ENCODE results near the gene FCRL1. TPM values are rescaled to one million over a fixed set of nuclear protein-coding genes. Genes with fewer than 3 reads are reported as not detected.

FCRL1 gene, protein sequence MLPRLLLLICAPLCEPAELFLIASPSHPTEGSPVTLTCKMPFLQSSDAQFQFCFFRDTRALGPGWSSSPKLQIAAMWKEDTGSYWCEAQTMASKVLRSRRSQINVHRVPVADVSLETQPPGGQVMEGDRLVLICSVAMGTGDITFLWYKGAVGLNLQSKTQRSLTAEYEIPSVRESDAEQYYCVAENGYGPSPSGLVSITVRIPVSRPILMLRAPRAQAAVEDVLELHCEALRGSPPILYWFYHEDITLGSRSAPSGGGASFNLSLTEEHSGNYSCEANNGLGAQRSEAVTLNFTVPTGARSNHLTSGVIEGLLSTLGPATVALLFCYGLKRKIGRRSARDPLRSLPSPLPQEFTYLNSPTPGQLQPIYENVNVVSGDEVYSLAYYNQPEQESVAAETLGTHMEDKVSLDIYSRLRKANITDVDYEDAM
- total RNA-seq = under 1 TPM in 1 of 2 experiments, not detected in 1; 0.29 TPM

DNA sequence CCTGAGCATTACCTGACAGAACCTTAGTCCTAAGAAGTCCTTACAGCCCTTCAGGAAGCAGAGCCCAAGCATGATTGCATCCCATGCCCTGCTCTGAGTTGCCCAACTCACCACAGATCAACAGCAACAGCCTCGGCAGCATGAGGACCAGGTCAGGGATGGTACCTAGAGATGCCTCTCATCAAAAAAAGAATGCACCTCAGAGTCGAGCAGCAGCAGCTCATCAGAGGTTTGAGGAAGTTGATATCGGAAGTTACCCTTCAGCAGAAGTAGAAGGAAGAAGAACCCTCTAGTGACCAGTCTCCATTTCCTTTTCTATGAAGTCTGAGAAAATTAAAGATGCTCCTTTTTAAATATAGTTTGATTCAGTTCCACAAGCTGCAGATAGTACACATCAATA, at the start of gene FCRL1:
TSS of gene FCRL1 (minus strand) at position 225 of the 400 bp plus-strand sequence. CDS start at position 142, 83 bp downstream.
- Mint-ChIP-seq H3K4me1 (ENCODE audit: low read depth) (no peaks in the 10 kb centered on the region), H3K4me3 (no peak within 1 kb of the TSS), H3K27me3 (peaks cover 8% of the 10 kb centered on the region), H3K27ac (no peak within 1 kb of the TSS), H3K9me3 (no peaks in the 10 kb centered on the region), H3K36me3 (ENCODE audit: low read depth) (no peaks in the 10 kb centered on the region)
- DNase-seq (no peak), ATAC-seq (no peak)
- TF ChIP-seq CTCF (IDR thresholded peaks at IDR 0.05) = no peak
- intact Hi-C loops (cut with micrococcal nuclease) = loop anchor here (5.0 kb wide), 1 partner anchor 53 kb away; no protein-coding TSS in a partner anchor
- POLR2A ChIA-PET = no interaction called here
- CTCF ChIA-PET = no interaction called here

DNA sequence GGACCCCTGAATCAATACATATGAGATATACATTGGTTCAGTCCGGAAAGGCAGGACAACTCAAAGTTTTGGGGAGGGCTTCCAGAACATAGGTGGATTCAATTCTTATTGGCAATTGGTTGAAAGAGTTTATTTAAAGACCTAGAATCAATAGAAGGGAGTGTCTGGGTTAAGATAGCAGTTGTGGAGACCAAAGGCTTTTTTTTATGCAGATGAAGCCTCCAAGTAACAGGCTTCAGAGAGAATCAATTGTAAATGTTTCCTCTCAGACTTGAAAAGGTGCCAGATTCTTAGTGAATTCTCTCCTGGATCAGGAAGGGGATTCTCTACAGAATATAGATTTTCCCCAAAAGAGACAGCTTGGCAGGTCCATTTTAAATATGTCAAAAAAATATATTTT, 48.7 kb upstream of the FCRL1 start:
- Mint-ChIP-seq H3K27me3 (peaks cover 17% of the 10 kb centered on the region), H3K4me1 (ENCODE audit: low read depth) (no peaks in the 10 kb centered on the region), H3K4me3 (no peak overlapping the region), H3K9me3 (no peaks in the 10 kb centered on the region), H3K27ac (no peak overlapping the region), H3K36me3 (ENCODE audit: low read depth) (no peaks in the 10 kb centered on the region)
- intact Hi-C loops (cut with micrococcal nuclease) = no loop called here
- no peak for DNase-seq
- TF ChIP-seq CTCF (IDR thresholded peaks at IDR 0.05) = no peak
- ChIA-PET CTCF (no interaction called here), POLR2A (no interaction called here)
- ATAC-seq = no peak

DNA sequence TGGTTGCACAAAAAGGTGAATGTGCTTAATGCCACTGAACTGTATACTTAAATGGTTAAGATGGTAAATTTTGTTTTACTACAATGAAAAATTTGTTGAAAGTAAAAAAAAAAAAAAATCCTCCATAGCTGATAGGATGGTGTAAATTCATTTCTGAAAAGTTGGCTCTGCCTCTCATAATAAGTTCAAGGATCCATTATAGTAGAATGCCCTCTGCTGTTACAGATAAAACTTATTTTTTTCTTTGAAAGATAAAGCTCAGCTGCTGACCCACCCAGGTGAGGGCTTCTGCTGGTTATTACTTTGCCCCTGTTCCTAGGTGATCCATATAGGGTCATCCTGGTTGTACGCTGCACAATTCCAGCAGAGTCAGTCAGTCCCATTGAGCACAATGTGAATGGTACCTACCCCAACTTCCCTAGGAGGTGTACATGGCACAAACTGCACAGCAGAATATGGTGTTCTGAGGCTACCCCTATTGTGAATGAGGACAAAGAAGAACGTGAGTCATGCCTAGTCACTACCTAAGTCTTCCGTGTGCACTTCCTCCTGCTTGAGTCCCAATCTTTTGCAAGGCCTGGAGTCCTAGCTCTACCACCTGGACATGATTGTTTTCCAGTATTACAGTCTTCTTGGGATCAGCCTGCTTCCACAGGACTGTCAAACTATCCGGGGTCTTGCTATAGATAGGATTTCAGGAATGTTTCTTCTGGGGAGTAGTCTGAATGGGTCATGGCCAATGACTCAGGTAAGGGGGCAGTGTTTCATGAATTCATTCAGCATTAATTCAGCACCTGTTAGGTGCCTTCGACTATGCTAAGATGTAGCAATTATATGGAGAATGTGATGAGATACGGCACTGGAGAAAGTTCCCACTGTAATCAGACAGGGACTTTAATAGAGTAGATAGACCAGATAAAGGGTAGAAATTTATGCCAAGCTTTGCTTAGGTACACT, 42.5 kb upstream of the FCRL1 start:
- POLR2A ChIA-PET = no interaction called here
- Mint-ChIP-seq H3K9me3 (no peaks in the 10 kb centered on the region), H3K27me3 (peaks cover 4% of the 10 kb centered on the region), H3K4me1 (ENCODE audit: low read depth) (no peaks in the 10 kb centered on the region), H3K36me3 (ENCODE audit: low read depth) (no peaks in the 10 kb centered on the region), H3K27ac (no peak overlapping the region), H3K4me3 (no peak overlapping the region)
- no peak for TF ChIP-seq CTCF (IDR thresholded peaks at IDR 0.05)
- ATAC-seq (no peak), DNase-seq (no peak)
- intact Hi-C loops (cut with micrococcal nuclease) = no loop called here
- CTCF ChIA-PET = no interaction called here

- DNase-seq = no peak
- ATAC-seq = no peak
- Mint-ChIP-seq H3K4me3 (no peak overlapping the region), H3K9me3 (no peaks in the 10 kb centered on the region), H3K27me3 (peaks cover 2% of the 10 kb centered on the region), H3K27ac (no peak overlapping the region), H3K4me1 (ENCODE audit: low read depth) (no peaks in the 10 kb centered on the region), H3K36me3 (ENCODE audit: low read depth) (no peaks in the 10 kb centered on the region)
- intact Hi-C loops (cut with micrococcal nuclease) = no loop called here
- no peak for TF ChIP-seq CTCF (IDR thresholded peaks at IDR 0.05)
- POLR2A ChIA-PET = no interaction called here
- CTCF ChIA-PET = no interaction called here
Observed at GRCh38 chr1:157856538-157856937, 36.6 kb upstream of the FCRL1 start.

All from activated CD8-positive, alpha-beta T cell treated with anti-CD3 and anti-CD28 coated beads for 36 hours (primary cell).